Measurements from ENCODE around the gene TMED10.
"Not testable (repeated sequence)": the region's sequence is repeated elsewhere in the genome, so short reads cannot be mapped to it uniquely, and the experiment has no call there.

Gene TMED10

GRCh38 chr14:75190023-75190422 lies 13.6 kb upstream of the TMED10 start:
- TF ChIP-seq POLR2A (IDR thresholded peaks at IDR 0.05; ENCODE audit: low read depth, low read length): no peak
- no peak for TF ChIP-seq POLR2AphosphoS5 (IDR thresholded peaks at IDR 0.05; ENCODE audit: low read depth, low read length)
- TF ChIP-seq TAF1 (IDR thresholded peaks at IDR 0.05; ENCODE audit: borderline replicate concordance, low read depth, low read length): no peak
- FAIRE-seq: no peak
- DNase-seq (ENCODE audit: insufficient read length): no peak

DNA sequence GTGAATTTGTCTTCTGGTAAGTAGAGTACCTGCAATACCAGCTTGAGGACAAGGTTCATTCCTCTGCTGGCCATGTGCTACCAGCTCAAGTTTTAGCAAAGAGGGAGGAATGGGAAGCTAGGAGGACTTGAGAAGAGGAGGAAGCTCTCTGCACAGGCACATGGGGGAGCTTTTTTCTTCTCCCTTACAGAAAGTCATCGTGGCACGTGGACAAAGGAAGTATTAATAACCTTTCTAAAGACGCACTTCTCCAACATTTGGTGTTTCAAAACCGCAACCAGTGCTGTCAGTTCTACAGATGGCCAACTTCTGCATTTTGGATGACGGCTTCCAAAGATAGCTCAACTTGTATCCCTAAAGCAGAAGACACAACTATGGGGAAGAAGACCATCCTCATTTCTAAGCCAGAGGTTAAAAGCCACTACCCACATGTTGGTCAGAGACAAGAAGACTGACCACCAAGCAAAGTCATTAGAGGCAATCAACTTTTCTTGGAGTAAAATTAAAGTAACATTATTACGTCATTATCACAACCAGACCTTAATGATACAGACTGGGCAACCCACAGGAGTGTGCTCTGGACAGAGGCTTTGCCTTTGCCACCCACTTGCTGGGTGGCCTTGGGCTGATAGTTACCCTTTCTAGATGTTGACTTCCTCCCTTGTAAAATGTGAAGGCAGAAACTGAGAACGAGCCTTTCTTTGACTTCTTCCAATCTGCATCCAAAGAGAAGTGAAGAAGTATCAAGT lies 12.3 kb upstream of the TMED10 start:
- FAIRE-seq (no peak), DNase-seq (ENCODE audit: insufficient read length) (no peak)
- TF ChIP-seq POLR2AphosphoS5 (IDR thresholded peaks at IDR 0.05; ENCODE audit: low read depth, low read length) (no peak), TAF1 (IDR thresholded peaks at IDR 0.05; ENCODE audit: borderline replicate concordance, low read depth, low read length) (no peak), POLR2A (IDR thresholded peaks at IDR 0.05; ENCODE audit: low read depth, low read length) (no peak)

DNA sequence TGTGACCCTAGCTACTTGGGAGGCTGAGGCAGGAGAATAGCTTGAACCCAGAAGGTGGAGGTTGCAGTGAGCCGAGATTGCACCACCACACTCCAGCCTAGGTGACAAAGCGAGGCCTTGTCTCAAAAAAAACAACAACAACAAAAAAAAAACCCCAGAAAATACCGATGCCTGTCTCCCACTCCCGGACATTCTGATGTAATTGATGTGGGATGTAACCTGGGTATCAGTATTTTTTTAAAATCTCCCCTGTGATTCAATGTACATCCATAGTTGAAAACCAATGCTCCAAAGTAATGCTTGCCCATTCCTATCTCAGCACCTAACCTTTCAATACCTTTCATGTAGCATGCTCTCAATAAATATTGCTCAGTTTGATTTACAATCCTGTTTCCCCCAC lies 11.7 kb upstream of the TMED10 start:
- FAIRE-seq (no peak), DNase-seq (ENCODE audit: insufficient read length) (no peak)
- TF ChIP-seq TAF1 (IDR thresholded peaks at IDR 0.05; ENCODE audit: borderline replicate concordance, low read depth, low read length): no peak
- no peak for TF ChIP-seq POLR2A (IDR thresholded peaks at IDR 0.05; ENCODE audit: low read depth, low read length)

DNA sequence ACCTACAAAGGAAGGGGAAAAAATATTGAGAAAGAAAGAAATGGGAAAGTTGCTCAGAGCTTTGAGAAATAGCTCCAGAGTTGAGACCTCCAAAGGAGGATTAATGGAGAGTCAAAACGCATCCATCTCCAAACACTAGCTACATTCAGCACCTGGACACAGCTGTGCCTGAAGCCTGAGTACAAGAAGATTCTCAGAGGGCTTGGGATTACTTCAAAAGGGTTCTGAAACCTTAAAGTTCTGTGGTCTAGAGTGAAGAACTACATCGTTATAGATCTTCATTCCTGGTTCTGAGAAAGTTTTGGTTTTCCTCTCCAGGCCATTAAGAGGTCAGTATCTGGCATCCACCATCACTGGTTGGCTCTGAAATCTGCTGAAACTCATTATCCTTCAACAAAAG lies 10.5 kb upstream of the TMED10 start:
- TF ChIP-seq POLR2AphosphoS5 (IDR thresholded peaks at IDR 0.05; ENCODE audit: low read depth, low read length) (no peak), POLR2A (IDR thresholded peaks at IDR 0.05; ENCODE audit: low read depth, low read length) (no peak), TAF1 (IDR thresholded peaks at IDR 0.05; ENCODE audit: borderline replicate concordance, low read depth, low read length) (no peak)
- no peak for FAIRE-seq

DNA sequence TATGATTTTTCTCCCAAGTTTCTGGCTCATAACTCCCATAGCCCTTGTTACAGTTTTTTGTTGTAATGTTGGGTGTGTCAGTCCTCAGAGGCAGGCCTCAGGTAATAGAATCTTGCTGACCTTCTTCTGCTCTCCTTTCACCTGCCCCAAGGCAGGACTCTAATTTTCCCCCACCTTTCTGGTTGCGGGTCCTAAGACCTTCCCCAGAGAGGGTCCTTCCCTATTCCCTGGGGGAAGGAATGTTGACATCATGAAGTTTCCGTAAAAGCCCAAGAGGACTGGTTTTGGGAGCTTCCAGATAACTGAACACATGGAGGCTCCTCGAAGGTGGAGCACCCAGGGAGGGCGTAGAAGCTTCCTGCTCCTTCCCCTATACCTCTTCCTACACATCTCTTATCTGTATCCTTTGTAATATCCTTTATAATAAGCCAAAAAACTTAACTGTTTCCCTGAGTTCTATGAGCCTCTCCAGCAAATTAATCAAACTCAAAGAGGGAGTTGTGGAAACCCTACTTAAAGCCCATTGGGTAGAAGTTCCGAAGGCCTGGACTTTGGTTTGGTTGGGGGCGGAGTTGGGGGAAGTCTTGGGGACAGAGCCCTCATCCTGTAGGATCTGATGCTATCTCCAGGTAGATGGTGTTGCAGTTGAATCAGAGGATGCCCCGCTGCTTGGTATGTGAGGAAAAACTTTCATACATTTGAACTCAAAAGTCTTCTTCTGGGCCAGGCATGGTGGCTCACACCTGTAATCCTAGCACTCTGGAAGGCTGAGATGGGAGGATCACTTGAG lies 9.0 kb upstream of the TMED10 start:
- TF ChIP-seq POLR2A (IDR thresholded peaks at IDR 0.05; ENCODE audit: low read depth, low read length) (no peak), TAF1 (IDR thresholded peaks at IDR 0.05; ENCODE audit: borderline replicate concordance, low read depth, low read length) (no peak), POLR2AphosphoS5 (IDR thresholded peaks at IDR 0.05; ENCODE audit: low read depth, low read length) (no peak)
- DNase-seq (ENCODE audit: insufficient read length): no peak

More for the DNA sequence above, 10.5 kb upstream of the TMED10 start:
- DNase-seq (ENCODE audit: insufficient read length): no peak

DNA sequence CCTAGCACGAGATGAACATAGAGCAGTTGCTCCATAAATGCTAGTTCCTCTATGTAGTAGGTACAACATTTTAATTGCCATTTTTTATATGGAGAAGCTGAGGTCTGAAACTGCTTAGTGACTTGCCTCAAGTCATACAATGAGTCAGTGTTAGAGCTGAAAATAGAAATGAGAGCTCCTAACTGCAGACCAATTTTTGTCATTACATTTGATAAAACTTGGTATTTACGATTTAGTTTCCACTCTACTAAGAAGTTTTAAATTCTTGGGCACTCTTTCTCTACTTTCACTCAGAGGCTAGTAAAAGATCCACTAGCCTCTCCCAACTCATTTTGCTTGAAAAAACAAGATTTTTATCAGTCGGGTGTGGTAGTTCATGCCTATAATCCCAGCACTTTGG lies 8.1 kb upstream of the TMED10 start:
- DNase-seq (ENCODE audit: insufficient read length) (no peak), FAIRE-seq (no peak)
- TF ChIP-seq POLR2A (IDR thresholded peaks at IDR 0.05; ENCODE audit: low read depth, low read length): no peak
- no peak for TF ChIP-seq TAF1 (IDR thresholded peaks at IDR 0.05; ENCODE audit: borderline replicate concordance, low read depth, low read length)
- TF ChIP-seq POLR2AphosphoS5 (IDR thresholded peaks at IDR 0.05; ENCODE audit: low read depth, low read length): no peak

More for the DNA sequence above, 9.0 kb upstream of the TMED10 start:
- FAIRE-seq: no peak

- no peak for TF ChIP-seq POLR2AphosphoS5 (IDR thresholded peaks at IDR 0.05; ENCODE audit: low read depth, low read length)
- no peak for TF ChIP-seq POLR2A (IDR thresholded peaks at IDR 0.05; ENCODE audit: low read depth, low read length)
- TF ChIP-seq TAF1 (IDR thresholded peaks at IDR 0.05; ENCODE audit: borderline replicate concordance, low read depth, low read length): no peak
- no peak for FAIRE-seq
- no peak for DNase-seq (ENCODE audit: insufficient read length)
These were observed 7.6 kb upstream of the TMED10 start for GRCh38 chr14:75184039-75184438.

- no peak for TF ChIP-seq POLR2A (IDR thresholded peaks at IDR 0.05; ENCODE audit: low read depth, low read length)
- no peak for TF ChIP-seq POLR2AphosphoS5 (IDR thresholded peaks at IDR 0.05; ENCODE audit: low read depth, low read length)
- no peak for TF ChIP-seq TAF1 (IDR thresholded peaks at IDR 0.05; ENCODE audit: borderline replicate concordance, low read depth, low read length)
- no peak for FAIRE-seq
- DNase-seq (ENCODE audit: insufficient read length): no peak
These were observed 6.8 kb upstream of the TMED10 start for GRCh38 chr14:75183225-75183624.

DNA sequence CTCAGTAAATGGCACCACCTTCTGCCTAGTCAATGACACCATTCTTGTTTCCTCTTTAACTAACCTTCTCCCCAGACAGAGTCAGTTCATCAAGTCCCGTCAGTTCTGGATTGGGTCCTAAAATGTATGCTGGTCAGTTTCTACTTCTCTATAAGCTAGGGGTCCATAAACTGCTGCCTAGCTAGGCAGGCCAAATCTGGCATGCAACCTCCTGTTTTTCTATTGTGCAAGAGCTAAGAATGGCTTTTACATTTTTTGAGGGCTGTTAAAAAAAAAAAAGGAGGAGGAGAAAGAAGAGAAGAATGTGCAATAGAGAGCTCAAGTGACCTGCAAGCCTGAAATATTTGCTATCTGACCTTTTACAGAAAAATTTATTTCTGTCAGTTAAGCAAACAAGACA lies 6.4 kb upstream of the TMED10 start:
- no peak for DNase-seq (ENCODE audit: insufficient read length)
- TF ChIP-seq POLR2AphosphoS5 (IDR thresholded peaks at IDR 0.05; ENCODE audit: low read depth, low read length) (no peak), TAF1 (IDR thresholded peaks at IDR 0.05; ENCODE audit: borderline replicate concordance, low read depth, low read length) (no peak)
- FAIRE-seq: no peak

GRCh38 chr14:75182163-75182562 lies 5.8 kb upstream of the TMED10 start:
- FAIRE-seq; DNase-seq (ENCODE audit: insufficient read length): not testable (repeated sequence)

DNA sequence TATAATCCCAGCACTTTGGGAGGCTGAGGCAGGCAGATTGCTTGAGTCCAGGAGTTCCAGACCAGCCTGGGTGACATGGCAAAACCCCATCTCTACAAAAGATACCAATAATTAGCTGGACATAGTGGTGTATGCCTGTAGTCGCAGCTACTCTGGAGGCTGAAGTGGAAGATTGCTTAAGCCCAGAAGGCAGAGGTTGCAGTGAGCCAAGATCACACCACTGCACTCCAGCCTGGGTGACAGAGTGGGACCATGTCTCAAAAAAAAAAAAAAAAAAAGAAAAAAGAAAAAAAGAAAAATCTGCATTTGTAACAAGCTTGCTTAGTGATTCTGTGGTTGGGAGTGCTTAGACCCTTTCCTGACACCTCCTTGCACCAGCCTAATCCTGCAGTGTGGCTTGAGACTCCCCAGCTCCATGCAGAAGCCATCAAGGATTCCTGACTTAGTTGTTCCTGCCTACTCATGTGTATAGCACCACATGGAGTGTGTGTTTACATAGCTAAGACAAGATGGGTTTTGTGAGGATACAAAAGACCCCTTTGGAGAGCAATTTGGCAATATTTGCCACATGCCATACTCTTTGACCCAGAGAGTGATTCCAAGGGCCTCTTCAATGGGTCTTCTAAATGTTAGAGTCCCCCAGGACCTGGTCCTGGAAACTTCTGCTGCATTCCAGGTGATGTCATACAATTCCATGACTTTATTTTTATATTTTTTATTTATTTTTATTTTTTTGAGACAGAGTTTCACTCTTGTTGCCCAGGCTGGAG lies 5.1 kb upstream of the TMED10 start:
- TF ChIP-seq TAF1 (IDR thresholded peaks at IDR 0.05; ENCODE audit: borderline replicate concordance, low read depth, low read length) (no peak), POLR2A (IDR thresholded peaks at IDR 0.05; ENCODE audit: low read depth, low read length) (no peak), POLR2AphosphoS5 (IDR thresholded peaks at IDR 0.05; ENCODE audit: low read depth, low read length) (no peak)
- no peak for DNase-seq (ENCODE audit: insufficient read length)
- no peak for FAIRE-seq

Data from GM12892 (cell line).